ENCODE results near the gene CTF1.

DNA sequence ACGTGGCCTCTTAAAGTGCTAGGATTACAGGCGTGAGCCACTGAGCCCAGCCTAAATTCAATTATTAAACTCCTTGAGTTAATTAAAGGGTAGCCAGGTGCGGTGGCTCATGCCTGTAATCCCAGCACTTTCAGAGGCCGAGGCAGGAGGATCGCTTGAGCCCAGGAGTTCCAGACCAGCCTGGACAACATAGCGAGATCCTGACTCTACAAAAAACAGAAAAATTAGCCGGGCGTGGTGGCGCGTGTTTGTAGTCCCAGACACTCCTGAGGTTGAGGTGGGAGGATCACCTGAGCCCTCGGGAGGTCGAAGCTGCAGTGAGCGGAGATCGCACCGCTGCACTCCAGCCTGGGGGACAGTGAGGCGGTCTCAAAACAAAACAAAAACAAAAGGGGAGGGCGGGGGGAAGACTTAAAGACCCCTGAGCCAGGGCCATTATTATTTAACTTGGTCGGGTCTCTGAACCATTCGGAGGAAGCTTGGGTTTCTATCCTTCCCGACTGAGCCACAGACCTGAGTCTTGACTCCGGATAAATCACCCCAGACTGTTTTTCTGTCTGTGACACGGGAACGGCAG lies 22.1 kb upstream of the CTF1 start:
- TF ChIP-seq, protein P1, sequence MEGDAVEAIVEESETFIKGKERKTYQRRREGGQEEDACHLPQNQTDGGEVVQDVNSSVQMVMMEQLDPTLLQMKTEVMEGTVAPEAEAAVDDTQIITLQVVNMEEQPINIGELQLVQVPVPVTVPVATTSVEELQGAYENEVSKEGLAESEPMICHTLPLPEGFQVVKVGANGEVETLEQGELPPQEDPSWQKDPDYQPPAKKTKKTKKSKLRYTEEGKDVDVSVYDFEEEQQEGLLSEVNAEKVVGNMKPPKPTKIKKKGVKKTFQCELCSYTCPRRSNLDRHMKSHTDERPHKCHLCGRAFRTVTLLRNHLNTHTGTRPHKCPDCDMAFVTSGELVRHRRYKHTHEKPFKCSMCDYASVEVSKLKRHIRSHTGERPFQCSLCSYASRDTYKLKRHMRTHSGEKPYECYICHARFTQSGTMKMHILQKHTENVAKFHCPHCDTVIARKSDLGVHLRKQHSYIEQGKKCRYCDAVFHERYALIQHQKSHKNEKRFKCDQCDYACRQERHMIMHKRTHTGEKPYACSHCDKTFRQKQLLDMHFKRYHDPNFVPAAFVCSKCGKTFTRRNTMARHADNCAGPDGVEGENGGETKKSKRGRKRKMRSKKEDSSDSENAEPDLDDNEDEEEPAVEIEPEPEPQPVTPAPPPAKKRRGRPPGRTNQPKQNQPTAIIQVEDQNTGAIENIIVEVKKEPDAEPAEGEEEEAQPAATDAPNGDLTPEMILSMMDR (IDR thresholded peaks at IDR 0.05): no peak
- TF ChIP-seq POLR2A (IDR thresholded peaks at IDR 0.05) (no peak), EP300 (IDR thresholded peaks at IDR 0.05) (no peak), POLR2AphosphoS5 (IDR thresholded peaks at IDR 0.05) (no peak)
